ENCODE results near the gene LIG1.
"Not testable (repeated sequence)": the region's sequence is repeated elsewhere in the genome, so short reads cannot be mapped to it uniquely, and the experiment has no call there.

LIG1 gene

DNA sequence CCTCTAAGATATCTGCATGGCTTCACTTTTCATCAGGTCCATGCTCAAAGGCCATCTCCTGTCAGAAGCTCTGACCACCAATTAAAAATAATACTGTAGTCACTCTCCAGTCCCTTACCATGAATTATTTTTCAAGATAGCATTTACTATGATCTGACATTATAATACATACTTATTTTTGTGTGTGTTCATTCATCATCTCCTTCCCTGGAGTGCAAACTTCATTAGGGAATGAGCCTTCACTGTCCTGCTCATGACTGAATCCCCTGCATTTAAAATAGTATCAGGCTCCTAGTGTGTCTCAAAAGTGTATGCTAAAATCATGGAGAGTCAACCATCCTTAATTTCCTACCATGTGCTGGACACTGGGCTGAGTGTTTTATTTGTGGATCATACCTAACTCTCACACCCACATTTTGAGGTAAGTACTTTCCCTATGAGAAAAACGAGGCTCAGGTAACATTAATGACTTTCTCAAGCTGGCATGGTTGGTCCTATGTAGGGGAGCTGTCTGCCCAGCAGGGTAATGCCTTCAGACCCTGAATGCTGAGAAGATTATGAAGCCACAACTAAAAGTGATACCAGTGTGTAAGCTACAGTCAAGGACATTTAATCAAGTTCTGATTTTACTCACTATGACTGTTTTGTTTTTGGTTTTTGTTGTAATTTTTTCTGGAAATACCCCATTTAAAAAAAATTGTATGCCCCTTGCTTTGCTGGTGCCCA is 75.9 kb downstream of the LIG1 start:
- no peak for TF ChIP-seq CTBP1 (IDR thresholded peaks at IDR 0.05; ENCODE audit: borderline replicate concordance)
- no peak for TF ChIP-seq SP1 (IDR thresholded peaks at IDR 0.05)
- no peak for TF ChIP-seq FOXM1 (IDR thresholded peaks at IDR 0.05; ENCODE audit: borderline replicate concordance)
- no peak for TF ChIP-seq L3MBTL2 (conservative IDR thresholded peaks at IDR 0.05)
- TF ChIP-seq, protein P1, sequence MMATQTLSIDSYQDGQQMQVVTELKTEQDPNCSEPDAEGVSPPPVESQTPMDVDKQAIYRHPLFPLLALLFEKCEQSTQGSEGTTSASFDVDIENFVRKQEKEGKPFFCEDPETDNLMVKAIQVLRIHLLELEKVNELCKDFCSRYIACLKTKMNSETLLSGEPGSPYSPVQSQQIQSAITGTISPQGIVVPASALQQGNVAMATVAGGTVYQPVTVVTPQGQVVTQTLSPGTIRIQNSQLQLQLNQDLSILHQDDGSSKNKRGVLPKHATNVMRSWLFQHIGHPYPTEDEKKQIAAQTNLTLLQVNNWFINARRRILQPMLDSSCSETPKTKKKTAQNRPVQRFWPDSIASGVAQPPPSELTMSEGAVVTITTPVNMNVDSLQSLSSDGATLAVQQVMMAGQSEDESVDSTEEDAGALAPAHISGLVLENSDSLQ (IDR thresholded peaks at IDR 0.05), result no peak
- TF ChIP-seq NFRKB (IDR thresholded peaks at IDR 0.05), result no peak
- no peak for TF ChIP-seq TARDBP (IDR thresholded peaks at IDR 0.05)
- TF ChIP-seq ELF4 (IDR thresholded peaks at IDR 0.05), result no peak
- no peak for TF ChIP-seq FOXA1 (IDR thresholded peaks at IDR 0.05)
- no peak for TF ChIP-seq ARNT (IDR thresholded peaks at IDR 0.05)
- no peak for TF ChIP-seq ZNF384 (IDR thresholded peaks at IDR 0.05)
- CTCF ChIA-PET, result no interaction called here
- POLR2A ChIA-PET, result no interaction called here
- no peak for DNase-seq (ENCODE audit: extremely low spot score)

DNA sequence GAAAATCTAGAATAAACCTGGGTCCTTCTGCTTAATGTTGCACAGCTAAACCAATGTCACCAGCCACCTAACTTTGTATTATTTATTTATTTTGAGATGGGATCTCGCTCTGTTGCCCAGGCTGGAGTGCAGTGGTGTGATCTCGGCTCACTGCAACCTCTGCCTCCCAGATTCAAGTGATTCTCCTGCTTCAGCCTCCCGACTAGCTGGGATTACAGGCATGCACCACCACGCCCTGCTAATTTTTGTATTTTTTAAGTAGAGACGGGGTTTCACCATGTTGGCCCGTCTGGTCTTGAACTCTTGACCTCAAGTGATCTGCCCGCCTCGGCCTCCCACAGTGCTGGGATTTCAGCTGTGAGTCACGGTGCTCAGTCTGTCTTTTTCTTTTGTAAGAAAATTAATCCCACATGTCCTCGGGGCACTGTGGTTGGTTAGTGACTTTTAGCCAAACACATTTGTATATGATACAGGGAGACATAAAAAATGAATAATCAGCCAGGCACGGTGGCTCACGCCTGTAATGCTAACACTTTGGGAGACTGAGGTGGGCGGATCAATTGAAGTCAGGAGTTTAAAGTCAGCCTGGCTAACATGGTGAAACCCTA is 78.9 kb downstream of the LIG1 start:
- DNase-seq (ENCODE audit: extremely low spot score); POLR2A ChIA-PET: not testable (repeated sequence)
- CTCF ChIA-PET, result interaction anchor here (0.6 to 0.7 kb wide), 2 partner anchors 89 to 844 kb away, joined by 3 to 4 read pairs; no protein-coding TSS in a partner anchor

DNA sequence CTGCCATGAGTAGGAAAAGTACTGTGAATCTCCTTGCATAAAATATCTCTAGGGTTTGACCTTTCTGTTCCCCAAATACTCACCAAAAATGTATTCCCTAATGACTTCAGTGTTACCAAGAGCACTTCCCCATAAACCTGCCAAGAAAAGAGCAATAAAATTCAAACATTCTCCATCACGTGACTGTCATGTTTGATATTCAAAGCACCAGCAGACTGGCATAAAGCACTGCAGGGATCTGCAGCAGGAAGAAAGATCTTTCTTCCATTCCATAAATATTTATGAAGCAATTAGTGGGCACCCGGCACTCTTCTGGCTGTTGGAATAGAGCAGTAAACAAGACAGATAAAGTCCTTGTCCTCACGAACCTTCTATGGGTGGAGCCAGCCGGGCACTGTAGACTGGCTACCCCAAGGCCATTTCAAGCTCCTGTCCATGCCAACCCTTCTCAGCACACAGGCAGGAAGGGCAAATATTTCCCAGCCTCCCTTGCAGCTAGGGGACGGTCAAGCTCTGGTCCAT is 79.8 kb downstream of the LIG1 start:
- ChIA-PET CTCF (interaction anchor here (0.7 kb wide), 1 partner anchor 843 kb away, joined by 3 read pairs; no protein-coding TSS in a partner anchor), POLR2A (no interaction called here)
- TF ChIP-seq ZNF384 (IDR thresholded peaks at IDR 0.05), result no peak
- DNase-seq (ENCODE audit: extremely low spot score), result no peak

DNA sequence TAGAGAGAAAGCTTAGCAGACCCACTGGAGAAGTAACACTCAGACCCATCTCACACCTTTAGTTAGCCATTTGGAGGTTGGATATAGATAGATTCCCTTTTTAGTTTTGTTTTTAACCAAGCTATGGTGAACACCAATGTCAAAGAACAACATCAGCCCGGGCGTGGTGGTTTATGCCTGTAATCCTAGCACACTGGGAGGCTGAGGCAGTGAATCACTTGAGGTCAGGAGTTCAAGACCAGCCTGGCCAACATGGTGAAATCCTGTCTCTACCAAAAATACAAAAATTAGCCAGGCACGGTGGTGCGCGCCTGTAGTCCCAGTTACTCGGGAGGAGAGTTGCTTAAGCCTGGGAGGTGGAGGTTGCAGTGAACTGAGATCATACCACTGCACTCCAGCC is 81.2 kb downstream of the LIG1 start:
- POLR2A ChIA-PET, CTCF ChIA-PET: not testable (repeated sequence)

DNA sequence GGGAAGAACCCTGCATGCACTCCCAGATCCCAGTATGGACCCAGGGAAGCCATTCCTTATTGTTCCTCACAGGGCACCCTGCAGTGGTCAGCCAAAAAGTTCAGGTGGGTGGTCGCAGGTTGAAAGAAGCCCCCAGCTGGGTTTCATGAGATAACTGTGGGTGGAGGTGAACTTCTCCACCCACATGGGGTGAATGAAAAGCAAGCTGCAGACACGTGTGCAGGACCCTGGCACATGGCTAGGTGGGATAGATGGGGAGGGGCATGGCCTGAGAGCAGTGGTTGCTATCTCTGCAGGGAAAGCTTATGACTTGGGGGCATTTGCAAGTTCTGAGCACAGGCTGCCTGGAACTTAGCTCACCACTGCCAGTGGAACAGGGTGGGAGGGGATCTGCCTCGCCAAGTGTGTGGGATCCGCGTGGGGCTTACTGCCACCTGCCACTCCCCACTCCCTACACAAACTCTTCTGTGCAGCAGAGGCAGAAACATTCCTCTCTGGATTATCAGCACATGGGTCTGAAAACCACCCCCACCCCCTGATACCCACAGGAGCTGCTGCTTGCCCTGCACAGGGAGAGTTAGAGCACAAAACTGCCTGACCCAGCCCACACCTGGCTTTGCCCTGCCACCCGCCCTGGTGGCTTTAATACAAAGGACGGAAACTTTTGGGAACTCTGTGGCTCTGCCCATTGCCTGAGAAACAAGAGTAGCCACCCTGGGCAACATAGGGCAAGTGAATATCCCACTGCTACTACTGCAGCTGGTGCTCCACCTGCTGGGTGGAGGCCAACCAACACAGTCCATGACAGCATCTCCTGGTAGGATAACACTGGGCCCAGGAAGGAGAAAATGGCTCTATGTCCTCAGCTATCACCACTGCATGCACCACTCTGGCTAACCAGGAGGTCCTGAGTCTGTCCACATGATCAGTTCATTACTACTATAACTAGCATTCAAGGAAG is 84.0 kb downstream of the LIG1 start:
- CTCF ChIA-PET, result no interaction called here
- TF ChIP-seq FOXM1 (IDR thresholded peaks at IDR 0.05; ENCODE audit: borderline replicate concordance), result no peak
- TF ChIP-seq FOXA1 (IDR thresholded peaks at IDR 0.05), result no peak
- no peak for TF ChIP-seq BHLHE40 (IDR thresholded peaks at IDR 0.05; ENCODE audit: borderline replicate concordance)
- no peak for TF ChIP-seq L3MBTL2 (conservative IDR thresholded peaks at IDR 0.05)
- TF ChIP-seq FOXK2 (IDR thresholded peaks at IDR 0.05), result no peak
- TF ChIP-seq SUZ12 (IDR thresholded peaks at IDR 0.05), result no peak
- TF ChIP-seq, protein P1 (IDR thresholded peaks at IDR 0.05), result no peak
- TF ChIP-seq NFRKB (IDR thresholded peaks at IDR 0.05), result no peak
- no peak for TF ChIP-seq ELF4 (IDR thresholded peaks at IDR 0.05)
- TF ChIP-seq HDGF (IDR thresholded peaks at IDR 0.05; ENCODE audit: borderline replicate concordance), result no peak
- TF ChIP-seq ZNF384 (IDR thresholded peaks at IDR 0.05), result no peak
- TF ChIP-seq SP1 (IDR thresholded peaks at IDR 0.05), result no peak
- no peak for TF ChIP-seq TARDBP (IDR thresholded peaks at IDR 0.05)
- no peak for TF ChIP-seq ARNT (IDR thresholded peaks at IDR 0.05)
- TF ChIP-seq CTBP1 (IDR thresholded peaks at IDR 0.05; ENCODE audit: borderline replicate concordance), result no peak
- POLR2A ChIA-PET, result no interaction called here
- no peak for DNase-seq (ENCODE audit: extremely low spot score)

More for the DNA sequence above, 81.2 kb downstream of the LIG1 start:
- not testable (repeated sequence) for DNase-seq (ENCODE audit: extremely low spot score)

DNA sequence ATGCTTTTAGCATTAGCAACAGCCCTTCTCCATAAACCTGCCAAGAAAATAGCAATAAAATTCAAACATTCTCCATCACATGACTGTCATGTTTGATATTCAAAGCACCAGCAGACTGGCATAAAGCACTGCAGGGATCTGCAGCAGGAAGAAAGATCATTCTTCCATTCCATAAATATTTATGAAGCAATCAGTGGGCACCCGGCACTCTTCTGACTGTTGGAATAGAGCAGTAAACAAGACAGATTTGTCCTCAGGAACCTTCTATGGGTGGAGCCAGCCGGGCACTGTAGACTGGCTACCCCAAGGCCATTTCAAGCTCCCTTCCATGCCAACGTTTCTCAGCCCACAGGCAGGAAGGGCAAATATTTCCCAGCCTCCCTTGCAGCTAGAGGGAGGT is 85.1 kb downstream of the LIG1 start:
- no peak for DNase-seq (ENCODE audit: extremely low spot score)
- TF ChIP-seq NFRKB (IDR thresholded peaks at IDR 0.05), result no peak
- TF ChIP-seq LEF1 (IDR thresholded peaks at IDR 0.05; ENCODE audit: borderline replicate concordance), result no peak
- no peak for TF ChIP-seq FOXM1 (IDR thresholded peaks at IDR 0.05; ENCODE audit: borderline replicate concordance)
- no peak for TF ChIP-seq BHLHE40 (IDR thresholded peaks at IDR 0.05; ENCODE audit: borderline replicate concordance)
- no peak for TF ChIP-seq HDGF (IDR thresholded peaks at IDR 0.05; ENCODE audit: borderline replicate concordance)
- TF ChIP-seq FOXK2 (IDR thresholded peaks at IDR 0.05), result no peak
- no peak for TF ChIP-seq ARNT (IDR thresholded peaks at IDR 0.05)
- TF ChIP-seq, protein P1 (IDR thresholded peaks at IDR 0.05), result no peak
- TF ChIP-seq TARDBP (IDR thresholded peaks at IDR 0.05), result no peak
- no peak for TF ChIP-seq FOXA1 (IDR thresholded peaks at IDR 0.05)
- TF ChIP-seq CTBP1 (IDR thresholded peaks at IDR 0.05; ENCODE audit: borderline replicate concordance), result no peak
- no peak for TF ChIP-seq ZNF384 (IDR thresholded peaks at IDR 0.05)
- no peak for TF ChIP-seq SUZ12 (IDR thresholded peaks at IDR 0.05)
- no peak for TF ChIP-seq ELF4 (IDR thresholded peaks at IDR 0.05)
- TF ChIP-seq SP1 (IDR thresholded peaks at IDR 0.05), result no peak
- no peak for TF ChIP-seq L3MBTL2 (conservative IDR thresholded peaks at IDR 0.05)
- CTCF ChIA-PET, result interaction anchor here (0.6 kb wide), 1 partner anchor 1735 kb away, joined by 3 read pairs; no protein-coding TSS in a partner anchor
- POLR2A ChIA-PET, result no interaction called here

Data from HEK293T (cell line).